ENCODE data around the gene BPIFB6. TPM values are rescaled to one million over a fixed set of nuclear protein-coding genes. Genes with fewer than 3 reads are reported as not detected.

Gene BPIFB6
- polyA plus RNA-seq, 1 of the 3 experiments (the other 2 are of a cell fraction), result not detected

GRCh38 chr20:33063271-33063670 lies 31.8 kb downstream of the BPIFB6 start:
- CTCF ChIA-PET, result interaction anchor here (1.1 kb wide), 1 partner anchor 149 kb away, joined by 3 read pairs; no protein-coding TSS in a partner anchor
- H3K4me3 ChIP-seq (ENCODE audit: low read depth in 2 of 2, low read length in 1 of 2), result no peak overlapping the region
- no peaks in the 10 kb centered on the region for H4K20me1 ChIP-seq (ENCODE audit: insufficient read depth)
- H3K27ac ChIP-seq (ENCODE audit: low read depth in 2 of 2, low read length in 1 of 2), result no peak overlapping the region
- POLR2A ChIA-PET, result no interaction called here
- H3K79me2 ChIP-seq (ENCODE audit: insufficient read depth), result no peaks in the 10 kb centered on the region
- H2AFZ ChIP-seq (ENCODE audit: low read depth), result no peak overlapping the region
- no peaks in the 10 kb centered on the region for H3K4me1 ChIP-seq (ENCODE audit: control insufficient read depth in 1 of 2, insufficient read depth in 2 of 2, low read depth in 1 of 2, low read length in 1 of 2)
- no peaks in the 10 kb centered on the region for H3K36me3 ChIP-seq (replicated peaks in 1 of 2; ENCODE audit: control insufficient read depth in 1 of 2, insufficient read depth in 2 of 2, low read length in 1 of 2)
- TF ChIP-seq FOXM1 (IDR thresholded peaks at IDR 0.05; ENCODE audit: low read depth) (no peak), YY1 (IDR thresholded peaks at IDR 0.05; ENCODE audit: low read depth) (no peak), RAD21 (IDR thresholded peaks at IDR 0.05; ENCODE audit: low read length) (no peak), JUND (IDR thresholded peaks at IDR 0.05) (no peak), NRF1 (IDR thresholded peaks at IDR 0.05; ENCODE audit: low read depth, low read length) (no peak), PBX3 (IDR thresholded peaks at IDR 0.05) (no peak), MAX (IDR thresholded peaks at IDR 0.05; ENCODE audit: low read depth) (no peak), USF1 (IDR thresholded peaks at IDR 0.05; ENCODE audit: borderline replicate concordance, low read depth) (no peak), REST (IDR thresholded peaks at IDR 0.05; ENCODE audit: low read depth, low read length) (no peak), TEAD4 (IDR thresholded peaks at IDR 0.05; ENCODE audit: borderline replicate concordance, insufficient read depth) (no peak), ZBTB33 (IDR thresholded peaks at IDR 0.05; ENCODE audit: borderline replicate concordance, low read depth) (no peak), POLR2AphosphoS5 (IDR thresholded peaks at IDR 0.05; ENCODE audit: low read depth, low read length) (no peak)
- peaks cover 23% of the 10 kb centered on the region; the same call in 1 of the 2 replicates for H3K27me3 ChIP-seq (ENCODE audit: insufficient read depth)
- no peak for DNase-seq
- no peaks in the 10 kb centered on the region for H3F3A ChIP-seq (replicated peaks; ENCODE audit: insufficient read depth)
- H3K9me2 ChIP-seq, result no peaks in the 10 kb centered on the region
- WGBS (ENCODE audit: low lambda C conversion rate), result 37% methylated on average over 4 of the region's 6 CpGs
- no peaks in the 10 kb centered on the region for H3K9me3 ChIP-seq
- H3K4me2 ChIP-seq, result no peak overlapping the region
- no peak overlapping the region for H3K9ac ChIP-seq

Data from SK-N-SH (cell line).